ENCODE results near the gene TM4SF20. TPM values are rescaled to one million over a fixed set of nuclear protein-coding genes. Genes with fewer than 3 reads are reported as not detected.

TM4SF20 gene
- total RNA-seq, 1 donor from 2014 or later = not detected

GRCh38 chr2:227339098-227339599, 40.0 kb downstream of the TM4SF20 start:
- DNase-seq = no peak
- no peak overlapping the region for H3K4me3 Mint-ChIP-seq
- H3K27me3 Mint-ChIP-seq = no peaks in the 10 kb centered on the region
- intact Hi-C loops (cut with micrococcal nuclease) = no loop called here
- H3K9me3 Mint-ChIP-seq = no peaks in the 10 kb centered on the region
- no peak overlapping the region for H3K27ac Mint-ChIP-seq
- peaks cover 39% of the 10 kb centered on the region for H3K36me3 Mint-ChIP-seq (ENCODE audit: low read depth)
- H3K4me1 Mint-ChIP-seq = peaks cover 14% of the 10 kb centered on the region

- intact Hi-C loops (cut with micrococcal nuclease) = no loop called here
- no peak for DNase-seq
- Mint-ChIP-seq H3K27me3 (no peaks in the 10 kb centered on the region), H3K36me3 (ENCODE audit: low read depth) (peaks cover 49% of the 10 kb centered on the region), H3K4me1 (peaks cover 16% of the 10 kb centered on the region), H3K27ac (no peak overlapping the region), H3K4me3 (no peak overlapping the region), H3K9me3 (no peaks in the 10 kb centered on the region)
Measured at GRCh38 chr2:227337442-227337841, 41.7 kb downstream of the TM4SF20 start.

- Mint-ChIP-seq H3K9me3 (no peaks in the 10 kb centered on the region), H3K4me3 (no peak overlapping the region), H3K27me3 (no peaks in the 10 kb centered on the region), H3K36me3 (ENCODE audit: low read depth) (peaks cover 52% of the 10 kb centered on the region), H3K4me1 (peaks cover 20% of the 10 kb centered on the region), H3K27ac (no peak overlapping the region)
- no peak for DNase-seq
- intact Hi-C loops (cut with micrococcal nuclease) = no loop called here
Measured at GRCh38 chr2:227335713-227336112, 43.4 kb downstream of the TM4SF20 start.

- no peak for DNase-seq
- peaks cover 20% of the 10 kb centered on the region for H3K9me3 Mint-ChIP-seq
- H3K27me3 Mint-ChIP-seq = peaks cover 6% of the 10 kb centered on the region
- H3K27ac Mint-ChIP-seq = no peak overlapping the region
- intact Hi-C loops (cut with micrococcal nuclease) = loop anchor here (5.0 to 10.0 kb wide), 2 partner anchors 349 to 532 kb away; partner anchors contain the start of gene IRS1
- peak overlapping the region; percentile 94 for H3K4me3 Mint-ChIP-seq
- peaks cover 34% of the 10 kb centered on the region for H3K4me1 Mint-ChIP-seq
- peaks cover 9% of the 10 kb centered on the region for H3K36me3 Mint-ChIP-seq (ENCODE audit: low read depth)
Measured at GRCh38 chr2:227326783-227327182, 52.3 kb downstream of the TM4SF20 start.

GRCh38 chr2:227325839-227326195, 53.3 kb downstream of the TM4SF20 start:
- intact Hi-C loops (cut with micrococcal nuclease) = loop anchor here (1.0 to 10.0 kb wide), 5 partner anchors 48 to 531 kb away; partner anchors contain the start of gene IRS1
- peaks cover 32% of the 10 kb centered on the region for H3K4me1 Mint-ChIP-seq
- DNase-seq = no peak
- H3K9me3 Mint-ChIP-seq = peaks cover 20% of the 10 kb centered on the region
- peaks cover 9% of the 10 kb centered on the region for H3K36me3 Mint-ChIP-seq (ENCODE audit: low read depth)
- peaks cover 6% of the 10 kb centered on the region for H3K27me3 Mint-ChIP-seq
- H3K27ac Mint-ChIP-seq = peak overlapping the region; percentile 95
- H3K4me3 Mint-ChIP-seq = peak overlapping the region; percentile 94

- DNase-seq = peak; percentile 97
- peak within 1 kb of the TSS; percentile 95 for H3K27ac Mint-ChIP-seq
- H3K4me1 Mint-ChIP-seq = peaks cover 32% of the 10 kb centered on the region
- intact Hi-C loops (cut with micrococcal nuclease) = loop anchor here (1.0 to 10.0 kb wide), 5 partner anchors 49 to 530 kb away; partner anchors contain the start of gene IRS1
- H3K9me3 Mint-ChIP-seq = peaks cover 20% of the 10 kb centered on the region
- peaks cover 6% of the 10 kb centered on the region for H3K27me3 Mint-ChIP-seq
- peak within 1 kb of the TSS; percentile 94 for H3K4me3 Mint-ChIP-seq
- peaks cover 6% of the 10 kb centered on the region for H3K36me3 Mint-ChIP-seq (ENCODE audit: low read depth)
Measured at GRCh38 chr2:227324995-227325838, 53.9 kb downstream of the TM4SF20 start, which contains the start of gene MFF. Gene MFF, plus strand, starts transcription at chr2:227325251. Its CDS starts 5,415 bp downstream, at chr2:227330666.

GRCh38 chr2:227324642-227324994, 54.5 kb downstream of the TM4SF20 start:
- H3K27me3 Mint-ChIP-seq = peaks cover 6% of the 10 kb centered on the region
- H3K27ac Mint-ChIP-seq = peak overlapping the region; percentile 95
- intact Hi-C loops (cut with micrococcal nuclease) = loop anchor here (2.0 to 10.0 kb wide), 2 partner anchors 138 to 530 kb away; partner anchors contain the start of gene IRS1
- peak overlapping the region; percentile 94 for H3K4me3 Mint-ChIP-seq
- peaks cover 20% of the 10 kb centered on the region for H3K9me3 Mint-ChIP-seq
- peak; percentile 76 for DNase-seq
- H3K36me3 Mint-ChIP-seq (ENCODE audit: low read depth) = peaks cover 6% of the 10 kb centered on the region
- H3K4me1 Mint-ChIP-seq = peaks cover 32% of the 10 kb centered on the region

- DNase-seq = no peak
- intact Hi-C loops (cut with micrococcal nuclease) = loop anchor here (2.0 to 10.0 kb wide), 2 partner anchors 139 to 529 kb away; partner anchors contain the start of gene IRS1
- Mint-ChIP-seq H3K27ac (no peak overlapping the region), H3K4me1 (peaks cover 32% of the 10 kb centered on the region), H3K36me3 (ENCODE audit: low read depth) (peaks cover 6% of the 10 kb centered on the region), H3K4me3 (no peak overlapping the region), H3K9me3 (peaks cover 20% of the 10 kb centered on the region), H3K27me3 (peaks cover 8% of the 10 kb centered on the region)
Measured at GRCh38 chr2:227323818-227324217, 55.3 kb downstream of the TM4SF20 start.

- intact Hi-C loops (cut with micrococcal nuclease) = loop anchor here (10.0 kb wide), 1 partner anchor 528 kb away; the partner anchor contains the start of gene IRS1
- H3K9me3 Mint-ChIP-seq = peaks cover 22% of the 10 kb centered on the region
- DNase-seq = no peak
- peaks cover 8% of the 10 kb centered on the region for H3K27me3 Mint-ChIP-seq
- peak overlapping the region; percentile 25 for H3K27ac Mint-ChIP-seq
- peaks cover 26% of the 10 kb centered on the region for H3K4me1 Mint-ChIP-seq
- no peak overlapping the region for H3K4me3 Mint-ChIP-seq
- H3K36me3 Mint-ChIP-seq (ENCODE audit: low read depth) = peaks cover 6% of the 10 kb centered on the region
Measured at GRCh38 chr2:227322530-227323205, 56.4 kb downstream of the TM4SF20 start.

GRCh38 chr2:227320305-227321094, 58.6 kb downstream of the TM4SF20 start:
- Mint-ChIP-seq H3K27me3 (peaks cover 8% of the 10 kb centered on the region), H3K9me3 (peaks cover 24% of the 10 kb centered on the region), H3K4me3 (no peak overlapping the region), H3K27ac (no peak overlapping the region), H3K4me1 (peaks cover 16% of the 10 kb centered on the region), H3K36me3 (ENCODE audit: low read depth) (peaks cover 6% of the 10 kb centered on the region)
- intact Hi-C loops (cut with micrococcal nuclease) = loop anchor here (10.0 kb wide), 1 partner anchor 526 kb away; the partner anchor contains the start of gene IRS1
- DNase-seq = no peak

- peaks cover 4% of the 10 kb centered on the region for H3K36me3 Mint-ChIP-seq (ENCODE audit: low read depth)
- H3K27ac Mint-ChIP-seq = no peak overlapping the region
- H3K4me3 Mint-ChIP-seq = no peak overlapping the region
- peaks cover 3% of the 10 kb centered on the region for H3K4me1 Mint-ChIP-seq
- H3K27me3 Mint-ChIP-seq = peaks cover 7% of the 10 kb centered on the region
- no peak for DNase-seq
- intact Hi-C loops (cut with micrococcal nuclease) = no loop called here
- H3K9me3 Mint-ChIP-seq = peaks cover 14% of the 10 kb centered on the region
Measured at GRCh38 chr2:227317834-227318233, 61.3 kb downstream of the TM4SF20 start.

- H3K9me3 Mint-ChIP-seq = peaks cover 4% of the 10 kb centered on the region
- H3K4me1 Mint-ChIP-seq = no peaks in the 10 kb centered on the region
- no peak for DNase-seq
- no peaks in the 10 kb centered on the region for H3K36me3 Mint-ChIP-seq (ENCODE audit: low read depth)
- intact Hi-C loops (cut with micrococcal nuclease) = no loop called here
- no peak overlapping the region for H3K27ac Mint-ChIP-seq
- H3K27me3 Mint-ChIP-seq = no peaks in the 10 kb centered on the region
- no peak overlapping the region for H3K4me3 Mint-ChIP-seq
Measured at GRCh38 chr2:227313310-227313709, 65.8 kb downstream of the TM4SF20 start.

- intact Hi-C loops (cut with micrococcal nuclease) = no loop called here
- Mint-ChIP-seq H3K36me3 (ENCODE audit: low read depth) (no peaks in the 10 kb centered on the region), H3K4me3 (no peak overlapping the region), H3K27me3 (no peaks in the 10 kb centered on the region), H3K9me3 (peaks cover 2% of the 10 kb centered on the region), H3K27ac (no peak overlapping the region), H3K4me1 (no peaks in the 10 kb centered on the region)
- no peak for DNase-seq
Measured at GRCh38 chr2:227312579-227312978, 66.5 kb downstream of the TM4SF20 start.

Data from activated CD4-positive, alpha-beta T cell treated with anti-CD3 and anti-CD28 coated beads, Interleukin-2, amount 10 ng/mL, durations not matched to agents 24 days and 14 days (primary cell).